Neuronal stem cell (in vitro differentiated cells): ENCODE data around the gene SYNPO2.

Experiments
- DNase-seq: peaks from one replicate; pipeline ENCODE4 v3.0.0-alpha.2; 2013; ENCODE audit warnings: low spot score
- H2AFZ ChIP-seq: one replicate; pipeline ENCODE4 v1.6.1; 2013; ENCODE audit warnings: mild to moderate bottlenecking, low read length, inconsistent platforms
- H2AK5ac ChIP-seq: 2 replicates; pipeline ENCODE4 v1.6.1; 2013; ENCODE audit warnings: low read depth, mild to moderate bottlenecking, inconsistent platforms, low read length, moderate library complexity, mixed read lengths
- H2BK120ac ChIP-seq: 2 replicates; pipeline ENCODE4 v1.6.1; 2013; ENCODE audit warnings: low read depth, mild to moderate bottlenecking, inconsistent platforms, low read length, moderate library complexity, mixed read lengths
- H2BK12ac ChIP-seq: one replicate; pipeline ENCODE4 v1.6.1; 2013; ENCODE audit warnings: low read length, inconsistent platforms
- H2BK15ac ChIP-seq: 2 replicates; pipeline ENCODE4 v1.6.1; 2013; ENCODE audit warnings: mild to moderate bottlenecking, low read length, inconsistent platforms, mixed read lengths
- H2BK5ac ChIP-seq: one replicate; pipeline ENCODE4 v1.6.1; 2013; ENCODE audit warnings: inconsistent platforms, mild to moderate bottlenecking, low read length, moderate library complexity
- H3K14ac ChIP-seq: one replicate; pipeline ENCODE4 v1.6.1; 2013; ENCODE audit warnings: low read length, inconsistent platforms
- H3K18ac ChIP-seq: 2 replicates; pipeline ENCODE4 v1.6.1; 2013; ENCODE audit warnings: low read length, inconsistent platforms
- H3K23ac ChIP-seq: 2 replicates; pipeline ENCODE4 v1.6.1; 2013; ENCODE audit warnings: low read depth, mild to moderate bottlenecking, mixed read lengths, low read length, inconsistent platforms; ENCODE audit not compliant: poor library complexity
- H3K27ac ChIP-seq: replicated peaks from 3 replicates; pipeline ENCODE4 v1.5.1; 2013; ENCODE audit warnings: low read length, inconsistent platforms
- H3K27me3 ChIP-seq, 3 experiments: 2 replicates each; pipeline ENCODE4 v1.6.1; 2013; ENCODE audit warnings: low read length in 3 of 3, mild to moderate bottlenecking in 2 of 3, inconsistent platforms in 1 of 3, low read depth in 1 of 3, mixed read lengths in 1 of 3, moderate library complexity in 1 of 3; ENCODE audit not compliant: control insufficient read depth in 3 of 3, insufficient read depth in 3 of 3
- H3K36me3 ChIP-seq, 2 donors: replicated peaks in 1 of 2; 2 replicates each; pipeline ENCODE4 v1.6.1; 2013; ENCODE audit warnings: low read length in 2 of 2; ENCODE audit not compliant: control insufficient read depth in 2 of 2, insufficient read depth in 2 of 2
- H3K4ac ChIP-seq: 2 replicates; pipeline ENCODE4 v1.6.1; 2013; ENCODE audit warnings: inconsistent platforms, mild to moderate bottlenecking, low read length, moderate library complexity
- H3K4me1 ChIP-seq, 2 donors: 1 replicate in 1 of 2; 2 replicates in 1 of 2; pipeline ENCODE4 v1.6.1; 2013; ENCODE audit warnings: low read length in 2 of 2, low read depth in 1 of 2; ENCODE audit not compliant: control insufficient read depth in 2 of 2, insufficient read depth in 1 of 2
- H3K4me2 ChIP-seq: one replicate; pipeline ENCODE4 v1.6.1; 2013; ENCODE audit warnings: mild to moderate bottlenecking, low read length, inconsistent platforms; ENCODE audit not compliant: insufficient read depth, poor library complexity, severe bottlenecking
- H3K4me3 ChIP-seq, 2 donors: 2 replicates each; pipeline ENCODE4 v1.5.1; 2013; ENCODE audit warnings: low read length in 2 of 2, mild to moderate bottlenecking in 2 of 2, inconsistent platforms in 1 of 2, moderate library complexity in 1 of 2
- H3K79me1 ChIP-seq: one replicate; pipeline ENCODE4 v1.6.1; 2013; ENCODE audit warnings: low read depth, mild to moderate bottlenecking, inconsistent platforms, low read length, moderate library complexity
- H3K9ac ChIP-seq: one replicate; pipeline ENCODE4 v1.6.1; 2013; ENCODE audit warnings: mild to moderate bottlenecking, low read depth, low read length, inconsistent platforms; ENCODE audit not compliant: poor library complexity
- H3K9me3 ChIP-seq, 2 donors: replicated peaks in 1 of 2; 2 replicates each; pipeline versions ENCODE3 to v1.6.1; 2013; ENCODE audit warnings: low read length in 2 of 2, mild to moderate bottlenecking in 2 of 2, inconsistent platforms in 1 of 2, low read depth in 1 of 2, mixed read lengths in 1 of 2, moderate library complexity in 1 of 2; ENCODE audit not compliant: control insufficient read depth in 2 of 2, insufficient read depth in 1 of 2
- H4K8ac ChIP-seq: one replicate; pipeline ENCODE4 v1.6.1; 2013; ENCODE audit warnings: low read depth, mild to moderate bottlenecking, inconsistent platforms, low read length, moderate library complexity
- H4K91ac ChIP-seq: one replicate; pipeline ENCODE4 v1.6.1; 2013; ENCODE audit warnings: low read length, low read depth, mild to moderate bottlenecking, inconsistent platforms; ENCODE audit not compliant: poor library complexity
- WGBS, 2 donors: extraction: QIAGEN DNeasy Blood & Tissue Kit; methylation state at CpG; one replicate each; pipeline ENCODE4 v1.1.7; 2013; ENCODE audit warnings: missing lambda C conversion rate in 2 of 2, mixed read lengths in 1 of 2; ENCODE audit not compliant: insufficient read length in 2 of 2, insufficient replicate concordance in 1 of 2; ENCODE audit errors: extremely low coverage in 2 of 2; 5-methylcytosine and 5-hydroxymethylcytosine counted together

Gene SYNPO2

GRCh38 chr4:119084513-119084912, 195.9 kb downstream of the SYNPO2 start:
- Histone ChIP-seq H4K8ac (no peak overlapping the region), H3K4me2 (no peak overlapping the region), H3K18ac (no peak overlapping the region), H3K23ac (no peak overlapping the region), H2AFZ (no peak overlapping the region), H2BK120ac (no peak overlapping the region), H4K91ac (no peak overlapping the region), H2BK12ac (no peak overlapping the region), H3K79me1 (no peaks in the 10 kb centered on the region), H2AK5ac (no peak overlapping the region), H3K27me3 (peaks cover 0 to 6% (median 0%) of the 10 kb centered on the region in 3 experiments), H3K27ac (no peak overlapping the region), H3K9me3 (no peaks in the 10 kb centered on the region), H3K4me1 (peaks cover 0 to 4% of the 10 kb centered on the region in 2 donors), H3K9ac (no peak overlapping the region), H2BK15ac (no peak overlapping the region), H2BK5ac (no peak overlapping the region), H3K36me3 (no peaks in the 10 kb centered on the region), H3K14ac (no peak overlapping the region), H3K4ac (no peak overlapping the region), H3K4me3 (no peak overlapping the region)
- WGBS, 2 donors, result no CpG with 5 or more reads among the region's 5 CpGs
- no peak for DNase-seq

DNA sequence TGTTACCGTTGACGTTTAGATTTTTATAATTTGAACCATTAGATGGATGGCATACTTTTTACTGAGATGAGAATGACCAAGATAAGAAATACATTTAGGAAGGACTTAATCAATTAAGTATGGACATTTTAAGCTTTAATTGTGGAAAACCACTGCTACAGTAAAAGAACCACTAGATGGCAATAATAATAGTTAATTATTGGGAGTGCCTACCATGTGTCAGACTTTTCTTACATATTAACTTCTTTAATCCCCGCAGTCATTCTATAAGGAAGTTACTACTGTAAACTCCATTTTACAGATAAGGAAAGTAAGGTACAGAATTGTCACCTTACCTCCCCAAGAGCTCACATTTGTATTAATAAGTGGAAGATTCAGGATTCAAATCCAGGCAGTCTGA, 198.5 kb downstream of the SYNPO2 start:
- Histone ChIP-seq H3K4me1 (peaks cover 0 to under 1% of the 10 kb centered on the region in 2 donors), H3K79me1 (no peaks in the 10 kb centered on the region), H3K23ac (no peak overlapping the region), H2BK120ac (no peak overlapping the region), H3K18ac (no peak overlapping the region), H3K9ac (no peak overlapping the region), H3K4me2 (no peak overlapping the region), H2AFZ (no peak overlapping the region), H3K9me3 (no peaks in the 10 kb centered on the region), H3K27me3 (peaks cover 0 to 4% (median 0%) of the 10 kb centered on the region in 3 experiments), H3K36me3 (no peaks in the 10 kb centered on the region), H2AK5ac (no peak overlapping the region), H4K8ac (no peak overlapping the region), H2BK15ac (no peak overlapping the region), H2BK5ac (no peak overlapping the region), H3K27ac (no peak overlapping the region), H3K14ac (no peak overlapping the region), H3K4ac (no peak overlapping the region), H4K91ac (no peak overlapping the region), H3K4me3 (no peak overlapping the region), H2BK12ac (no peak overlapping the region)
- no peak for DNase-seq
- WGBS, 2 donors, result no CpG with 5 or more reads among the region's 3 CpGs

DNA sequence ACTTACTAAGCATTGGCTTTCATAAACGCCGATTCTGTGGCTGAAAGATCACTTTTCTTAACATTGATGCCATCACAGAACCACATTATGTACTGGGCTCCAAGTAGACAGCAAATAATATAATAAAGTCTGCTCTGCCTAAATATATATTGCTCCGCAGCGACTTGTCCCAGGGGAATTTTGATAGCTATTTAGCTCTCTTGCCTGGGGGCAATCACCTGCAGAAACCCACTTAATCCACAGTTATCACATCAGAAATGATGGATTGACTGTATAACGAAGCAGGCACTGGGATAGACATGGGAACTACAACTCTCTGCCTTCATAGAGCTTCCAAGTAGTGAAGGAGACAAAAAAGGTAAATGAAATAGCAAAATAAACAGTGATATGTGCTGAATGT, 199.0 kb downstream of the SYNPO2 start:
- peaks cover 0 to 2% (median 0%) of the 10 kb centered on the region in 3 experiments for H3K27me3 ChIP-seq
- no CpG with 5 or more reads among the region's 5 CpGs for WGBS, 2 donors

DNA sequence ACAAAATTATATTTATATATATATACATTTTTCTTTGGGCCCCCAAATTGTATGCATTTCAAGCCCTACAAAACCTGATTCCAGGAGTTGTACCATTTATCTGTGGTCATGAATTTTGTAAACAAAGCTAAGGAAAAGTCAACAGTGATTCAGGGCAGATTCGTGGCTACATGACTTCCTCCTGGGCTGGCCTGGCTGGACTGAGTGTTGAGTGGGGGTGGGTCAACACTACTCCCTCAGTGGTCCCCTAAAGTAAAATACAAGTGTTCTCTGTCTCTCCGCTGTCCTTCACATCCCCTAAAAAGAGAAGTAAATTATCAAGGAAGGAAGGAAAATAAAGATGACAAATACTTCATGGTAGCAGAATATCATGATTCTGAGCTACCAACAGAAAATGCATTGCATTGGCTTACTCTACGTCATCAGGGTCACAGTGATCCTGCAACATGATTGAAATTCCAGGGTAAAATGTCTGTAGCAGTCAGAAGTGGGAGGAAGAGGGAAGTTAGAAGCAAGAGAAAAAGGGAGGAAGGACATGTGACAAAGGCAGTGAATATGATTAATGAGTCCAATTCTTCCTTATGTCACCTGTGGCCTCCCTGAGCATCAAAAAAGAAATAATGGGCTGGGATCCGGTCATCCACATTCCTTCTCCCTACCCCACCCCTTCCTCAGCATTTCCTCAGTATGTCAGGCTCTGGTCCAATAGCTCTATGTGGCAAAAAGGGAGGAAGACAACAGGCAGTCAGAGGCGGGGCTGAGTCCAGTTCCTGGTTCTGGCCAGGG, 204.6 kb downstream of the SYNPO2 start:
- Histone ChIP-seq H2BK12ac (no peak overlapping the region), H3K9ac (no peak overlapping the region), H3K14ac (no peak overlapping the region), H2BK5ac (no peak overlapping the region), H3K9me3 (no peaks in the 10 kb centered on the region), H3K4ac (no peak overlapping the region), H2BK15ac (no peak overlapping the region), H3K23ac (no peak overlapping the region), H2BK120ac (no peak overlapping the region), H2AFZ (no peak overlapping the region), H3K4me3 (no peak overlapping the region), H3K36me3 (no peaks in the 10 kb centered on the region), H3K79me1 (no peaks in the 10 kb centered on the region), H3K18ac (no peak overlapping the region), H2AK5ac (no peak overlapping the region), H3K27ac (no peak overlapping the region), H4K91ac (no peak overlapping the region), H3K27me3 (no peaks in the 10 kb centered on the region), H3K4me1 (no peaks in the 10 kb centered on the region), H3K4me2 (no peak overlapping the region), H4K8ac (no peak overlapping the region)
- no peak for DNase-seq
- no CpG with 5 or more reads among the region's 5 CpGs for WGBS, 2 donors

More for the DNA sequence above, 199.0 kb downstream of the SYNPO2 start:
- Histone ChIP-seq H3K27ac (no peak overlapping the region), H3K9me3 (no peaks in the 10 kb centered on the region), H4K91ac (no peak overlapping the region), H3K18ac (no peak overlapping the region), H3K4me2 (no peak overlapping the region), H2BK5ac (no peak overlapping the region), H2AFZ (no peak overlapping the region), H3K14ac (no peak overlapping the region), H2AK5ac (no peak overlapping the region), H2BK15ac (no peak overlapping the region), H3K4ac (no peak overlapping the region), H2BK120ac (no peak overlapping the region), H3K4me3 (no peak overlapping the region), H2BK12ac (no peak overlapping the region), H4K8ac (no peak overlapping the region), H3K36me3 (no peaks in the 10 kb centered on the region), H3K23ac (no peak overlapping the region), H3K79me1 (no peaks in the 10 kb centered on the region), H3K4me1 (no peaks in the 10 kb centered on the region), H3K9ac (no peak overlapping the region)
- no peak for DNase-seq
